ENCODE data around the gene TOMM5.

Gene TOMM5

GRCh38 chr9:37559855-37560592 is 32.4 kb downstream of the TOMM5 start:
- no peak for DNase-seq

- DNase-seq: no peak
Observed at GRCh38 chr9:37559125-37559524, 33.3 kb downstream of the TOMM5 start.

GRCh38 chr9:37555786-37556185 is 36.6 kb downstream of the TOMM5 start:
- DNase-seq: no peak

GRCh38 chr9:37554318-37554717 is 38.1 kb downstream of the TOMM5 start:
- DNase-seq: no peak

- no peak for DNase-seq
Observed at GRCh38 chr9:37551888-37552287, 40.5 kb downstream of the TOMM5 start.

GRCh38 chr9:37551468-37551867 is 40.9 kb downstream of the TOMM5 start:
- DNase-seq: no peak

GRCh38 chr9:37550781-37551180 is 41.6 kb downstream of the TOMM5 start:
- DNase-seq: no peak

GRCh38 chr9:37549527-37549926 is 42.9 kb downstream of the TOMM5 start:
- no peak for DNase-seq

- DNase-seq: no peak
Observed at GRCh38 chr9:37547328-37547878, 45.0 kb downstream of the TOMM5 start.

GRCh38 chr9:37543468-37543867 is 48.9 kb downstream of the TOMM5 start:
- DNase-seq: no peak

- no peak for DNase-seq
Observed at GRCh38 chr9:37542895-37543294, 49.5 kb downstream of the TOMM5 start.

- no peak for DNase-seq
Observed at GRCh38 chr9:37542488-37542887, 49.9 kb downstream of the TOMM5 start.

- no peak for DNase-seq
Observed at GRCh38 chr9:37541465-37541864, 50.9 kb downstream of the TOMM5 start.

GRCh38 chr9:37540634-37541033 is 51.8 kb downstream of the TOMM5 start:
- no peak for DNase-seq

GRCh38 chr9:37539634-37540033 is 52.8 kb downstream of the TOMM5 start:
- no peak for DNase-seq

Measured in NCI-H1105 treated with DMSO at 0.1 percent for 48 hours (cell line).